Stimulated activated CD8-positive, alpha-beta memory T cell treated with anti-CD3 and anti-CD28 coated beads, Interleukin-15, amount 100 ng/mL, for 24 hours (primary cell): ENCODE data around the gene TMEM30B.
"Not testable (repeated sequence)": the region's sequence is repeated elsewhere in the genome, so short reads cannot be mapped to it uniquely, and the experiment has no call there.

Experiments used
- DNase-seq: peaks from one replicate; pipeline ENCODE4 v3.0.0-alpha.2; 2020; ENCODE audit warnings: low read depth

TMEM30B gene

DNA sequence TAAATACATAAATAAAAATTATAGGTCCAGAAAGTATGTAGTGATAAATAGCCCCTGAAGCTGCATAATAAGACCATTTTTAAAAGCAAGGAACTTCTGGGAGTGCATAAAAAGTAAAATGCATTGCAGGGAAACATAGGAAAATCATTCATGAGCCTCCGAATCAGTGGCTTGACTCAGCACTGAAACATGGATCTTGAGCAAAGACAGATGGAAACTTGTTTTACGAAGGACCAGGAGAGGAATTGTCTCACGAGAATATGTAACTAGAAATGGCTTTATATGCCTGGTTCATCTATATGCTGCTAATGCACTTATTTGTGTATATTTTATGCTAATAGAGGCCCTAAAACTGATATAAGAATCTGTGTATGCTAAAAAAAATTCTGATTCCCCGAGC lies 14.7 kb downstream of the TMEM30B start:
- DNase-seq, result no peak

- DNase-seq, result no peak
These were observed 16.5 kb downstream of the TMEM30B start for GRCh38 chr14:61264651-61265050.

DNA sequence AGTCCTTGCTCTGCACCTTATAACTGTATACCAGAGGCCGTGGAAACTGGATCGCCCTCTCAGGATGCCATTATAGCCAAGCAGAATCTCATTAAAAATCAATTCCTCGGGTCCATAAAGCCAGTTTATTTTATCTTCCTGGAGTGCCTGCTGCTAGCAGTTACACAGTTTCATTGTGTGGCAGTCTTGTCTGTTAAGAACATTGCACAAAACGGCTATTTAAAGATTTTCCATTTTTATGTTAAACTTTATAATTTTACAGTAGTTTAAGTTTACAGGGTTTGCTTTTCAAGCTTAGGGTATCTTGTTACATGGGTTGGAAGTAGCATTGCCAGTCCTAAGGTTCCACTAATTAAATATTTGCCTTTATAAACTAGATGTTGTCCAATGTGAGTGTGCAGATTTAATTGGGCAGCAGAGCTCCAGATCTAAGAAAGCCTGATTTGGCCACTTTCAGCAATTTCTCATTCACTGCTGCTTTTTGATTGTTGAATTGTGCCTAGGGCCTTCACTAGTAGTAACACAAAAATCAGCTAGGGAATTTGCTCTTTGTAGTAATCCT lies 17.0 kb downstream of the TMEM30B start:
- DNase-seq, result no peak

- DNase-seq, result no peak
These were observed 19.1 kb downstream of the TMEM30B start for GRCh38 chr14:61262082-61262481.

GRCh38 chr14:61260939-61261776 lies 20.0 kb downstream of the TMEM30B start:
- DNase-seq, result no peak

GRCh38 chr14:61258985-61259384 lies 22.2 kb downstream of the TMEM30B start:
- no peak for DNase-seq

DNA sequence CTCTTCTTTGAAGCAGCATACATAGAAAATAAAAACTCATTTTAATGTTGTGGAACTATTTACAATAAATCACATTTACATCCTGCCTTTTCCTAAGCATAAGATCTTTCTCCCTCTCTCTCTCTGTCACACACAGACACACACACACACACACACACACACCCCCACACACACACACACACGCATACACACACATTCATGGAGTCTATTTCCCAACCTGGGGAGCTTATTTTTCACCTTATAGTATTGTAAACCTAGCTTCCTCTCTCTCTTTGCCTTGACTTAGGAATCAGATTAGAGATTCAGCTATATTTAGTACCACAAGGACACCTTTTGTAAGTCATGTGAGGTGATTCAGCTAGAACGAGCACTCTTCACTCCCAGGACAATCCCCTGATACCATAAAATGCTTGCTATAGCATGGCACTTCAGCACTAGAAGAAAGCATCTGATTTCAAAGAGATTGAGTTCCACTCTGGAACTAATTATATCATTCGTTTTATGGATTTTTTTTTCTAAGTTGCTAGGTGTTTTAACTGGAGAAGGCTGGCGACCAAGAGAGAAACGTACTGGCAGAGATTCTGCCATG lies 23.6 kb downstream of the TMEM30B start:
- DNase-seq, result no peak

DNA sequence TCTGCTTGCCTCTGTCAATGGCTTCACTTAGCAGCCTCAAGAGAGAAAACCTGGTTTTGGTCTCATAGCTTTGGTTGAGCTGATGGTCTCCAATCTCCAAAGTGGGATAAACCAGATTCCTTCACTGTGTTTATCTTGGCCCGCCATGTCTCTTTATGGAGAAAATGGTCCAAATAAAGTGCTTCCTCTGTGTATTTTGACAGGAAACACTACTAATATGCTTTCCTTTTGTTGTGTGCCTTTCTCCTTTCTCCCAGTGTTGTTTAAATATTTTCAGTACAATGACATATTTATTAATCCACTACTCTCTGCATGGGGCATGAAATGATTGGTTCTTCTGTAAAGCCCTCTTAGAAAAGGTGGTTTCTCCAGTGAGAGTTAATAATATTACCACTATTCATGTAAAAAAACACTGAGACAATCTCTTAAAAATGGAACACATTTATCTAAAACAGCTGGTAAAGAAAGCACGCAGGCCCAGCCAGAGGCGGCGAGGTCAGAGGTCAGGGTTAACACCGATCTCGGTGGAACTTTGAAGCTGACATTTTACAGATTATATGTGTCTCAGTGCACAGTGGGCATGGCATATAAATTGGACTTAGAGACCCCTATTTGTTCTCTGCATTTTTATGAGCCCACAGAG lies 24.2 kb downstream of the TMEM30B start:
- no peak for DNase-seq

DNA sequence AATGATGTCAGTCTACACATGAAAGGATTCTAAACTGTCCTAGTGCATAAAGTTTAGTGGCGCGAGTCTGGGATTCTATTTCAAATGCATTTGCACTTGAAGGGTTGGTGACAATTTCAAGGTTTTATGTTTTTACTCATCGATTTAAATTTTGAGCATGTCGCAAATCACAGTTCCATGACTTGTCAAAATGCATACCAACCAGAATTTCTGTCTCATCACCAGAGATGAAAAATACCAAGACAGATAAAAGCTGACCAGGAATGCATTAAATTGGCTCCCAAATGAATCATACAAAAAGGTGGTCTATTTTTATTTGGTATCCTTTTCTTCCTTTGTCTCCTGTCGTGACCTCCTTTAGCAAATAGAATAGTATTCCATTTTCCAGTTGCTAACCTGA lies 25.2 kb downstream of the TMEM30B start:
- no peak for DNase-seq

- DNase-seq, result no peak
These were observed 26.2 kb downstream of the TMEM30B start for GRCh38 chr14:61254808-61255526.

DNA sequence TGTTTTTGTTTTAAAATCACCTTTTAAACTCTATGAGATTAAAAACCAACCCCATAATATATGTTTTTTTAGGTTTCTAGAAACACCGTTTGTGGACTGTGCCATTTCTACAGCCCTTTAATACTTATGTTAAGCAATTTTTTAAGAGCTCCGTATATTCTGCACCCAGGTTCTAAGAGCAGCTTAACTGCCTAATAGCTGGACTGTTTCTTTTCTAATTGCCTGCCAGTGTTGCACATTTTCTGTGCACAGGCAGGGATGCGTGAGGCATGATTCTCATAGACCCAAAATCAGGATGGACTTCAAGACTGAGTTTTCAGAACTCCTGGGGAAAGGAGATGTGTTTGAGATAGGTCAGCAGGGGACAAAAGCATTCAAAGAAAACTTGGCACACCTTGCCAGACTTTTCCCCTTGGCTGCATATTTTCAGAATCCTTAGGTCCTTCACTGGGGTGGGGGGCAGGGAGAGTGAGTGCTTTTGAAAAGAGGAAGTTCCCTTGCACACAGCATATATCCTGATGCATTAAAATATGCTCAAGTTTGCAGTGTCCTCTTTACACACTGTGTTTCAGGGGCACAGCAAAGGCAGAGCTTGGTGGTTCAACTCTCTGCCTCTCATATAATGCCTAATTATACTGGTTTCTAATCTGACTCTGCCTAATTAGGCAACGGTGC lies 27.9 kb downstream of the TMEM30B start:
- no peak for DNase-seq

DNA sequence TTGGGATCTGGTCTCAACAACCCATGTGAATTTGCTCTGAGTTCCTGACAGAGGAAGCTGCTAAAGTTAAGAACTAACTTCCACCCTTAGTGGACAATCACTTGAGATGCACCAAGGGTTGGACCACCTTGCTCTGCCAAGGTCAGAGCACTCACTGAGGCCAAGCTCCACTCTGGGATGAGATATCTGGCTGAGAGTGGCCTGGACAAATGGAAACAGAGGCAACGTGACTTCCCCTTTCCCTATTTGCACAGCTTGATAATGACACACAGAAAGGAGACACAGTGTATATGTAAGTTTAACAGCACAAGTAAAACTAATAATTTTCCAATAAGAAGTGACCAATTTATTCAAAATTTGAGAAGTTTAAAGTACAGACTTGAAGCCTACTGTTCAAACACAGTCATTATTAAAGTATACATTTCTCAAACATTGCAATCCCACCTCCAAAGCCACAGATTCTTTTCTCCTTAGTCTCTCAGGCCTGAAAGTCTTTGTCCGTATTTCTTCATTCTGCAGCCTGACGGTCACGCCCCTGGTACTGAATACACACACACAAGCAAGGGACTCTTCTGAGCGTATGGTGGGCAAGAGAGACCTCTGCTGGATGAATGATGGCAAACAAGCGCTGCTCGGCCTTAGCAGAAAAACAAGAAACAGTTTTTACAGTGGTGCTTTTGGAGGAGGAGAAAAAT lies 28.6 kb downstream of the TMEM30B start:
- DNase-seq, result no peak

- no peak for DNase-seq
These were observed 31.1 kb downstream of the TMEM30B start for GRCh38 chr14:61250063-61250462.

DNA sequence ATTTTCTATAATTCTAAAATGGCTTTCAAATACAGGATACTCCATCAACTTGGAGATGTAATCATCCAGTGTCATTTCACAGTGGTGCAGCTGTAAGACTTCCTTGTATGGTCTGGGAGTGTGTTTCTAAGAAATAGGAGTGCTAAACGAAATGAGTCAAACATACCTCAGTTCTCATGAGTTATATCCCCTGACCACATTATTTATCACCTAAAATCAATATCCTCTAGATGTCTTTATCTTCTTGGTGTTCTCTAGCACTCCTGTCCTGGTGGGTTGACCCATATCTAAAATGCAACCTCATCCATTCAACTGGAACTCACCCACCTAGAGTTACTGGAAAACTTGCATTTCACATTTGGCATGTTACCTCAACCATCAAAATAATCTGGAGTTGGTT lies 33.2 kb downstream of the TMEM30B start:
- DNase-seq, result no peak

DNA sequence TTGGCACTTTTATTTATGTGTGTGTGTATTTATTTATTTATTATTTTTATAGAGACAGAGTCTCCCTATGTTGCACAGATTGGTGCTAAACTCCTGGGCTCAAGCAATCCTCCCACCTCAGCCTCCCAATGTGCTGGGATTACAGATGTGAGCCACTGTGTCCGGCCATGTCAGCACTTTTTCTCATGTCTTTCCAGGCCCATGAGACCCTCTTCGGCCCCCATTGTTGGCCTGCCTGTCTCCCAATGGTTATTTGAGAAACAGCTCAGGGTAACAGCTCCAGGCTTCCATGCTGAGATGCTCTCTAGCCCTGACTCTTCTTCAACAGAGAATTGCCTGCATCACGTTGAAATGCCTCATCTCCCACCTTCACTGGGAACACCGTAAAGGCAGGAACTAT lies 34.4 kb downstream of the TMEM30B start:
- DNase-seq, result no peak

DNA sequence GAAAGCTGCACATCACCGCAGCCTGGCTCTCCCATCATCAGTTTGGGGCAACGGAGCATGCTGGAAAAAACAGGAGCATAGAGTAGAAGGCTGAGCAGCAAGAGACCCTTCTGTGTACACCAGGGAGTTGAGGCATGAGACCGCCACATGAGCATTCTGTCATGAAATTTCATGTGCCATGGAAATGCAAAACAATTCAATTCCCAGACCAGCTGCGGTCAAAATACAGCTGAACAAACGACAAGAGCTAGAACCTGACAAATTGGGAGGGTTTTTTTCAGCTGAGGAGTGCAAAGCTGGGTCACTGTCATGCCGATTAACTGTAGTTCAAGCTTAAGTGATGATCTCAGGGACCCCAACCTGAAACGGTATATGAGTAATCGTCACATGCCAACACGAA lies 37.1 kb downstream of the TMEM30B start:
- no peak for DNase-seq

DNA sequence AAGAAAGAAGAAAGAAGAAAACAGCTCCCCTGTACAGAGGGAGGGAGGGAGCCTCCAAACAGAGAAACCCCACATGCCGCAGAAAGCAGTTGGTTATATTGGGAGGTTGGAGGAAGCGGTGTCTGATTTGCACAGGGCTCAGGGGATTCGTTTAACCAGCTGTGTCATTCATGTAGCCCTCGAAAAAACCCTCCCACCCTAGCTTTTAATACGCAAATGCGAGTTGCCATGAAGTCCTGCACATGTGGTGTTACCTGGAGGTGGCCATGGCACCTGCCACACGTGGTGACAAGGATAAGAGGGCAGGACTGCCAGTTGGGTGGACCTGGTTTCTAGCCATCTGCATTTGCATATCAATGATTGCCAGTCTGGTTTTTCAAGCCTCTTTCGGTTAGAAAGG lies 40.9 kb downstream of the TMEM30B start:
- DNase-seq, result no peak

DNA sequence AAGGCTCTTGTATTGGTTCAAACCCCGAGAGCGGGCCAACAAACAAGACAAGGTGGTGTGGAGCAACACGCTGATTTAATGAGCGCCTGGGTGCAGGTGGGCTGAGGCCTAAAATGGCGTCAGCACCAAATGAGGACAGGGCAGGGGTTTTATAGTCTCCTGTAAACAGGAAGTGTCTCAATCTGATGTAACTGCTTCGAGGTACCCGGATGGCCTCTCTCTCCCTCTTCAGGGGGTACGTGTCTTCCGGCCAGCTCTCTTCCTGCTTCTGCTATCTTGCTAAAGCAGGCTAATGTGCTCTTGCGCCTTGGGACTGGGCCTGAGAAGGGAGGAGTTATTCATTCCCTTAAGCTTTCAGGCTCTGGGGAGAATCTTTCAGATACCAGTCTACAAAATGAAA lies 41.9 kb downstream of the TMEM30B start:
- not testable (repeated sequence) for DNase-seq

DNA sequence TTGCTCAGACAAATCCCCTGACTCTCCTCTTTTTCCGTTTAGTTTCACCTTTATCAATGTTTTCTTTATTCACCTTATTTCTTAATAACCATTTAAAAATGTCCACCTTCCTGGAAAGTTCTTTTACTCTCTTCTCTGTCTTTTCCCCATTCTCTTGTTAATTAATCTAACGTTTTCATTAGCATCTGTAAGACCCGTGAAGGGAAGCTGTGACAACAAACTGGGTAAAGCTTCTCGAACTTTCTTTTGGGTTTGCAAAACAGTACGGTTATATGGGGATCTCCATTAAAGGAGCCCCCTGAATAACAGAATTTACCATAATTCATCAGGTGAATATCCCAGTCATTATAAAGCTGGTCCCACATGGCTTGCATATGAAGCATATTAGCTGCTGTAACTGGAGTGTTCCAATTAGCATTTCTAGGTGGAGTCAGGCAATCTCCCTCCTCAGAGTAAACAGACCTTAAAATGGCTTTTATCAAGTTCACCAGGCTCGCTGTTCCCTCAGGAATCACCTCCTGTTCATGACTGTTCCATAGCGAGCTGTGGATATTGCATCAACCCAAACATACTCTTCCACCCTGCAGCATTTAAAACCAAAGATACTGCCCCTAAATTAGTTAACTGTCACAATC lies 42.4 kb downstream of the TMEM30B start:
- DNase-seq, result no peak

DNA sequence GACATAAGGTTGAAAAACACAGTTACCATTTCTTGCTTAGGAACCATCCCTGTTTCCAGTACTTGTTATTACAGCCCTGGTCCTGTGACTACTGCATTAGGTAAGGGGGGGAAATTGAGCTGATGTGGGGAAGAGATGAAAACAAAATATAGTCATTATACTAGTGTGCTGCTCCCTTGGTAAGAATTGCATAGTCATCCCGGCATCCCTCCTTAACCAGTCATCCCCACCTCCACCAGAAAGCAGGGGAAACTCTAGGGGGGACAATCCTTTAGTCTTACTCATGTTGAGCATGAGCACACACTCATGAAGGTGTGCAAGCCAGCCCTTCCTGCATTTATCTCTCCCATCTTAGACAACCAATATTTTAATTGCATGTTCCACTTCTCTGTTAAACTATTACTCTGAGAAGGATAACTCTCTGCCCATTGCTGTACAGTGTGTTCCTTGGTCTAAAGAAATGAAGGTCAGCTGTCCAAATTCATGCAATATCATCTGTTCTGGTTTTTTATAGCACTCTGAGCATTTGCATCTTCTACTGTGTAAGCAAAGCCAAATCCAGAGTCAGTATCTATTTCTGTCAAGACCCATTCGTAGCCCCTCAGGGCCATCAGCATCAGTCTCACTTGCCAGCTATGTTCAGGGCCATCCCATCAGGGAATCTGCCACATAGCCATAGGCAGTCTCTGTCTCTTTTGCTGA lies 46.8 kb downstream of the TMEM30B start:
- no peak for DNase-seq
